Measurements from ENCODE around the gene HFM1.
"Not testable (repeated sequence)": the region's sequence is repeated elsewhere in the genome, so short reads cannot be mapped to it uniquely, and the experiment has no call there.

HFM1 gene, protein sequence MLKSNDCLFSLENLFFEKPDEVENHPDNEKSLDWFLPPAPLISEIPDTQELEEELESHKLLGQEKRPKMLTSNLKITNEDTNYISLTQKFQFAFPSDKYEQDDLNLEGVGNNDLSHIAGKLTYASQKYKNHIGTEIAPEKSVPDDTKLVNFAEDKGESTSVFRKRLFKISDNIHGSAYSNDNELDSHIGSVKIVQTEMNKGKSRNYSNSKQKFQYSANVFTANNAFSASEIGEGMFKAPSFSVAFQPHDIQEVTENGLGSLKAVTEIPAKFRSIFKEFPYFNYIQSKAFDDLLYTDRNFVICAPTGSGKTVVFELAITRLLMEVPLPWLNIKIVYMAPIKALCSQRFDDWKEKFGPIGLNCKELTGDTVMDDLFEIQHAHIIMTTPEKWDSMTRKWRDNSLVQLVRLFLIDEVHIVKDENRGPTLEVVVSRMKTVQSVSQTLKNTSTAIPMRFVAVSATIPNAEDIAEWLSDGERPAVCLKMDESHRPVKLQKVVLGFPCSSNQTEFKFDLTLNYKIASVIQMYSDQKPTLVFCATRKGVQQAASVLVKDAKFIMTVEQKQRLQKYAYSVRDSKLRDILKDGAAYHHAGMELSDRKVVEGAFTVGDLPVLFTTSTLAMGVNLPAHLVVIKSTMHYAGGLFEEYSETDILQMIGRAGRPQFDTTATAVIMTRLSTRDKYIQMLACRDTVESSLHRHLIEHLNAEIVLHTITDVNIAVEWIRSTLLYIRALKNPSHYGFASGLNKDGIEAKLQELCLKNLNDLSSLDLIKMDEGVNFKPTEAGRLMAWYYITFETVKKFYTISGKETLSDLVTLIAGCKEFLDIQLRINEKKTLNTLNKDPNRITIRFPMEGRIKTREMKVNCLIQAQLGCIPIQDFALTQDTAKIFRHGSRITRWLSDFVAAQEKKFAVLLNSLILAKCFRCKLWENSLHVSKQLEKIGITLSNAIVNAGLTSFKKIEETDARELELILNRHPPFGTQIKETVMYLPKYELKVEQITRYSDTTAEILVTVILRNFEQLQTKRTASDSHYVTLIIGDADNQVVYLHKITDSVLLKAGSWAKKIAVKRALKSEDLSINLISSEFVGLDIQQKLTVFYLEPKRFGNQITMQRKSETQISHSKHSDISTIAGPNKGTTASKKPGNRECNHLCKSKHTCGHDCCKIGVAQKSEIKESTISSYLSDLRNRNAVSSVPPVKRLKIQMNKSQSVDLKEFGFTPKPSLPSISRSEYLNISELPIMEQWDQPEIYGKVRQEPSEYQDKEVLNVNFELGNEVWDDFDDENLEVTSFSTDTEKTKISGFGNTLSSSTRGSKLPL (N-terminal part only)

DNA sequence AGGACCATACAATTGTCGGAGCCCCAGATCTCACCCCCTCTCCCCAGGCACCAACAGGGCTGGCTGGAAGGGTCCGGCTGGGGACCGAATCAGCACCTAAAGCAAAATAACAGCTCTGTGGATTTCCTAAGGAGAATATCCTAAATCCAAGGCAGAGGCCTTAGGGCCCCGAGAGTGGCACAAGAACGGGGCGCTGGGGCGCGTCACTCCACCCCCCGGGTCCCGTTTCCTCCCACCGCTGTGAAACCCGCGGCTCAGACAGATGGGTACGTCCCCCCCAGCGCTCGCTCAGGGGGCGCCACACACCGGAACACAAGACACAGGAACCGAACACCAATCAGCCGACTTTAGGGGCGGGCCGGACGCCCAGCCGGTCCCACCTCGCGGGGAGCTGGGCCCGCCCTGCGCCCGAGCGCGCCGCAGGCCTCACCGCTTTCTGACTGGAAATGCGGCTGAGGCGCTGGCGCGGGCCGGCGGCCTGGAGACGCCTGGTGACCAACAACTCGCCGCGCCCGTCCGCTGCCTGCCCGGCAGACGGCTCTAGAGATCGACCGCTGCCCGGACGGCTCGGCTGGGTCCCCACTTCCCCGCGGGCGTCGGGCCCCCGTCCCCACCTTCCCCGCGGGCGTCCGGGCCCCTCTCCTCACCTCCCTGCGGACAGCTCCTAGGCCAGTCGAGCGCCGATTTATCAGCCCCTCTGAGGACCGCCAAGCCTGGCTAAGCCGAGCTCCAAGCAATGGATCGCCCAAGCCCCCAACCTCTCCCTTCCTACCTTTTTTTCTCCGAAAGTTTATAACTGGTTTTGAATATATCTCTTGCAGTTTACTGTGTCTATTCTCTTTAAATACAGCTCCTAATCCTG is at the start of gene HFM1:
HFM1 (minus strand) TSS at position 687 of the 862 bp plus-strand sequence. CDS start 3,755 bp downstream, outside the sequence.
- peak; percentile 88 for DNase-seq (ENCODE audit: low spot score)

DNA sequence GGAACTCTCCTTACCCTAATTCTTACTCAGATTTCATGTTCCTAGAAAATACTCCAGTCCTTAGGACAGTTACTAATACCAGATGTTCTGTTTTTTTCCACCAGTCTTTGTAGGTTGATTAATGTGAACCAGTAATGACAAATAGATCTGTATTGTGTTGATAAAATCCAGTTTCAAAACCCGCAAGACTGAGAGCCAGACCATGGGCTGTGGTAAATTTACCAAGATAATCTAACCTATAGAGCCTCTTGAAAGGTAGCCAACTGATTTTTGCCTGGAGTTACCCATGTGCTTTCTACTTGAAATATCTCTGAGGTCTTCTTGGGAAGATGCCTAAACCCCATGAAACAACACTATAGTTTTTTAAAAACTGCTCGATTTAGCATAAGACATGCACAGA is 49.5 kb upstream of the HFM1 start:
- DNase-seq (ENCODE audit: low spot score), result no peak

DNA sequence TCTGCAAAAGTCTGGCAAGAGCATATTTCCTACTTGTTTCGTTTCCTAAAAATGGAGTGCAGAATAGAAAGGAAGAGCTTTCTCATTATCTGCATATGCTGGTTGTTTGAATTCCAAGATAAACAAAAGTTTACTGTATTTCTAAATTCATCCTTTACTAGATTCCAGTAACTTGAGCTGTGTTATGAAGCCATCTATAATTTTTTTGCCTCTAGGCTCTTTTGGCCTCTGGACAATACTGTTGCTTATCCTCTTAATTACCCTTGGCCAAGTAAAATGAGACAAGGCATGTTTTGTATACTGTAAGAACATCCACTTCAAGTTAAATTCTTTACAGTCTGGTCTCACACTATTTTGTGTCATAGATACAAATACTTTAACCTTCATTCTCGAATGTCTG is 45.6 kb upstream of the HFM1 start:
- no peak for DNase-seq (ENCODE audit: low spot score)

DNA sequence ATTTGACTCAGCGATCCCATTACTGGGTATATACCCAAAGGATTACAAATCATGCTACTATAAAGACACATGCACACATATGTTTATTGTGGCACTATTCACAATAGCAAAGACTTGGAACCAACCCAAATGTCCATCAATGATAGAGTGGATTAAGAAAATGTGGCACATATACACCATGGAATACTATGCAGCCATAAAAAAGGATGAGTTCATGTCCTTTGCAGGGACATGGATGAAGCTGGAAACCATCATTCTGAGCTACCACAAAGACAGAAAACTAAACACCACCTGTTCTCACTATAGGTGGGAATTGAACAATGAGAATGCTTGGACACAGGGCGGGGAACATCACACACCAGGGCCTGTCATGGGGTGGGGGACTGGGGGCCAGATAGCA is 43.1 kb upstream of the HFM1 start:
- not testable (repeated sequence) for DNase-seq (ENCODE audit: low spot score)

DNA sequence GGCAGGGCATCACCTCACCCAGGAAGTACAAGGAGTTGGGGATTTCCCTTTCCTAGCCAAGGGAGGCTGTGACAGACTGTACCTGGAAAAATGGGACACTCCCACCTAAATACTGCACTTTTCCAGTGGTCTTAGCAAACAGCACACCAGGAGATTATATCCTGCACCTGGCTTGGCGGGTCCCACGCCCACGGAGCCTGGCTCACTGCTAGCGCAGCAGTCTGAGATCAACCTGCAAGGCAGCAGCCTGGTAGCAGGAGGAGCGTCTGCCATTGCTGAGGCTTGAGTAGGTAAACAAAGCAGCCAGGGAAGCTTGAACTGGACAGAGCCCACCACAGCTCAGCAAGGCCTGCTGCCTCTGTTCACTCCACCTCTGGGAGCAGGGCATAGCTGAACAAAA is 37.3 kb upstream of the HFM1 start:
- DNase-seq (ENCODE audit: low spot score), result not testable (repeated sequence)

DNA sequence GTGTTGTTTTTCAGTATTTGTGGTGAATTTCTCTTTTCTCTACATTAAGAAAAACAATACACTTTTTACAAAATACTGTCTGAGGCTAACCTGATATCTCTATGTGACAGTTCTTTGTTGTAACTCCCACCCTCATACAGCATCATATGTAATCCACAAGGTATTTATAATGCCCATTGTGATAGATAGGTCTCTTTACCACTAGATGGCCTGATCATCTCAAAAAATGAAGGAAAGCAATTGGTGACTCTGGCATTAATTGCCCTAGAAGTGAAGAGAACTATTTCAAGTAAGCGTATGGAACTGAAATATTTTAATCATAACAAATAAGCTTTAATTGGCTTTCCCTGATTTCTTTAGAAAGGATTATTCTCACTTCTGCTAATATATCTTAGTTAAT is 36.2 kb upstream of the HFM1 start:
- DNase-seq (ENCODE audit: low spot score), result no peak

DNA sequence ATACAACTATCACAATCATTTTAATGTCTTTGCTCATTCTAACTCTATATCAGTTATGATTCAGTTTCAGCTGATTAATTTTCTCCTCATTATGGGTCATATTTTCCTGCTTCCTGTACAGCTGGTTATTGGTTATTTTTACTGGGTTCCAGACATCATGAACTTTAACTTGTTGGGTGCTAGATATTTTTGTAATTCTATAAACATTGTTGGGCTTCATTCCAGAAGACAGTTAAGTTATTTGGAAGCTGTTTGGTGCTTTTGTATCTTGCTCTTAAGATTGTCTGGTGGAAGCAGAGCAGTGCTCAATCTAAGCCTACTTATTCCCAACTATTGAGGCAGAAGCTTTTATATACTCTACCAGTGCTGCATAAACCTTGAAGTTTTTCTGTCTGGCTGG is 34.4 kb upstream of the HFM1 start:
- no peak for DNase-seq (ENCODE audit: low spot score)

DNA sequence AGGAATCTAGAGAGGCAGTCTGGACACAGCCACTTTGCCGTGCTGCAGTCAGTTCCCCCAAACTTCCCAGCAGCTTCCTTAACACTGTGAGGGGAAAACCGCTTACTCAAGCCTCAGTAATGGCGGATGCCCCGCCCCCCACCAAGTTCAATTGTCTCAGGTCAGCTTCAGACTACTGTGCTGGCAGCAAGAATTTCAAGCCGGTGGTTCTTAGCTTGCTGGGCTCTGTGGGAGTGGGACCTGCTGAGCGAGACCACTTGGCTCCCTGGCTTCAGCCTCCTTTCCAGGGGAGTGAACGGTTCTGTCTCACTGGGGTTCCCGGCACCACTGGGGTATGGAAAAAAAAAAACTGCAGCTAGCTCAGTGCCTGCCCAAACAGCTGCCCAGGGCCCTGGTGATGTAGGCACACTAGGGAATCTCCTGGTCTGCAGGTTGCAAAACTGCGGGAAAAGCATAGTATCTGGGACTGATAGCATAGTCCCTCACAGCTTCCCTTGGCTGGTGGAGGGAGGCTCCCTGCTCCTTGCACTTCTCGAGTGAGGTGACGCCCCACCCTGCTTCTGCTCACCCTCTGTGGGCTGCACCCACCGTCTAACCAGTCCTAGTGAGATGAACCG is 23.7 kb upstream of the HFM1 start:
- DNase-seq (ENCODE audit: low spot score), result no peak

DNA sequence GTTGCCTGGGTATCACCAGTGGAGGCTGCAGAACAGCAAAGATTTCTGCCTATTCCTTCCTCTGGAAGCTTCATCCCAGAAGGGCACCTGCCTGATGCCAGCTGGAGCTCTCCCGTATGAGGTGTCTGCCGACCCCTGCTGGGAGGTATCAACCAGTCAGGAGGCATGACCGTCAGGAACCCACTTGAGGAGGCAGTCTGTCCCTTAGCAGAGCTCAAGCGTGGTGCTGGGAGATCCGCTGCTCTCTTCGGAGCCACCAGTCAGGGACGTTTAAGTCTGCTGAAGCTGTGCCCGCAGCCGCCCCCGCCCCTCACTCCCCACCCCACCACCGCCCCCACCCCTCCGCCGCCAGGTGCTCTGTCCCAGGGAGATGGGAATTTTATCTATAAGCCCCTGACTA is 23.1 kb upstream of the HFM1 start:
- DNase-seq (ENCODE audit: low spot score), result no peak

DNA sequence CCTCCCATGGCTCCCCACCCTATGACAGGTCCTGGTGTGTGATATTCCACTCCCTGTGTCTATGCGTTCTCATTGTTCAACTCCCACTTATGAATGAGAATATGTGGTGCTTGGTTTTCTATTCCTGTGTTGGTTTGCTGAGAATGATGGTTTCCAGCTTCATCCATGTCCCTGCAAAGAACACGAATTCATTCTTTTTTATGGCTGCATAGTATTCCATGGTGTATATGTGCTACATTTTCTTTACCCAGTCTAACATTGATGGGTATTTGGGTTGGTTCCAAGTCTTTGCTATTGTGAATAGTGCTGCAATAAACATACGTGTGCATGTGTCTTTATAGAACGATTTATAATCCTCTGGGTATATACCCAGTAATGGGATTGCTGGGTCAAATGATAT is 17.9 kb upstream of the HFM1 start:
- not testable (repeated sequence) for DNase-seq (ENCODE audit: low spot score)

DNA sequence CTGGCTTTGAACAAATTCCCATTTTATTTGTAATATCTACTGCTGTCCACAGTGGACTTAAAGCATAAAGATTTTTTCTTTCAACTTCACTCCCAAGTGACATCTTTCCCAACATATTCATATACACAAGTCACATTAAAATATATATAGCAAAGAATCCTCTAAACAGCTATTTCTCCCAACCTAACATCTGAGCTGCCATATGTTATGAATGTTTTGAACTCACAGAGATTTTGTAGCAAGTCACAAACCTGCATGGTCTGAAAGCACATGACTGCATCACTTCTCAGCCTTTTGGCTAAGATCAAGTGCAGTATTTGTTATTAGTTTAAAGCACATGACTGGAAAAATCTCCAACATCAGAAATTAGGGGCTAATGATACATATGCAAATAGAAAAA is 7.7 kb upstream of the HFM1 start:
- no peak for DNase-seq (ENCODE audit: low spot score)

DNA sequence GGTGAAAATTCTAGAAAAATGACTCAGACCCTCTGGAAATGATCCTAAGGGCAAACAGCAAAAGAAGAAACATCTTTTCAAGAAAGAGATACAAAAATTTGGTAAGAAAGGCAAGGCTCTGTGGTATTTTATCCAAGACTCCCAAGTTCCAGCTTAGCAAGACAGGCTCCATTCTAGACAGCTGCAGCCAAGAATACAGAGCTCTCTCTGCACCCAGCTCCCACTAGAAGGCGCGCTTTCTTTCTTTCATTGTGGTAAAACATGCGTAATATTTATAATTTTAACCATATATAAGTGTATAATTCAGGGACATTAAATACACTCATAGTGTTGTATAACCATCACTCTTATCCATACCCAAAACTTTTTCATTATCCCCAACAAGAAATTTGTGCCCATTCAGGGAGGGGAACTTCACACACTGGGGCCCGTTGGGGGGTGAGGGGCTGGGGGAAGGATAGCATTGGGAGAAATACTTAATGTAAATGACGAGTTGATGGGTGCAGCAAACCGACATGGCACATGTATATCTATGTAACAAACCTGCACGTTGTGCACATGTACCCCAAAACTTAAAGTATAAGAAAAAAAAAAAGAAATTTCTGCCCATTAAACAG is 2.2 kb upstream of the HFM1 start:
- DNase-seq (ENCODE audit: low spot score), result no peak

DNA sequence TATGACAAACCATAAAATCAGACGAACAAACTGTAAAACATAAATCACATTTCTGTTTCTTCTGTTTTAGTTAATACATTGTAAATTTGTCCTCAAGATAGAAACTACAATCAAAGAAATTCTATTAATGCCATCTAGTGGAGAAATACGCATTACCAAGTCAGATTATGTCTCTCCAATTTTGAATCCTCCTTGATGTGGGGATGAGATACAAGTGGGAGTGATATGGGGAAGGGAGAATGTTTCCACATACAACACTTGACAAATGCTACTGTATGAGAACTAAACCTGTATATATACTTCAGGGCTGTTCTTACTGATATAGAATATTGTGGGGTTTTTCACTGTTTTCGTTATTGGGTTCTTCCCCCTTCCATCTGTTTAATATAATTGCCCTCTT is 2.6 kb downstream of the HFM1 start:
- no peak for DNase-seq (ENCODE audit: low spot score)

DNA sequence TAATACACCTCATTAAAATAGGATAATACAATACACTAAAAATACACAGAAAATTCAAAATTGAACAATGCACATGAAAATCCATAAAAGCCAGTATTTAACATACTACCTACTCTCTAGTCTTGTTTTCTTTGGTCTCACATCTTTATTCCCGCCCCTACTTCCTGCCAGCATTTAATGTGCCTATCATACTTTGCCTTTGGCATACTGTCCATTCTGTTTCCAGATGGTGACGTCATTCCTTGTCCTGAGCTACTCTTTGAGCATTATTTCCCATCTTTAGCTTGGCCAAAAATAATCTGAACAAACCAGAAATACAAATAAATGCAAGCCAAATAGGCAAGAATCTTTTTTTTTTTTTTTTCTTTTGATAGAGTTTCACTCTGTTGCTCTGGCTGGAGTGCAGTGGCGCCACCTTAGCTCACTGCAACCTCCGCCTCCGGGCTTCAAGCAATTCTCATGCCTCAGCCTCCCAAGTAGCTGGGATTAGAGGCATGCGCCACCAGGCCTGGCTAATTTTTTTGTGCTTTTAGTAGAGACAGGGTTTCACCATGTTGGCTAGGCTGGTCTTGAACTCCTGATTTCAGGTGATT is 4.4 kb downstream of the HFM1 start:
- no peak for DNase-seq (ENCODE audit: low spot score)

DNA sequence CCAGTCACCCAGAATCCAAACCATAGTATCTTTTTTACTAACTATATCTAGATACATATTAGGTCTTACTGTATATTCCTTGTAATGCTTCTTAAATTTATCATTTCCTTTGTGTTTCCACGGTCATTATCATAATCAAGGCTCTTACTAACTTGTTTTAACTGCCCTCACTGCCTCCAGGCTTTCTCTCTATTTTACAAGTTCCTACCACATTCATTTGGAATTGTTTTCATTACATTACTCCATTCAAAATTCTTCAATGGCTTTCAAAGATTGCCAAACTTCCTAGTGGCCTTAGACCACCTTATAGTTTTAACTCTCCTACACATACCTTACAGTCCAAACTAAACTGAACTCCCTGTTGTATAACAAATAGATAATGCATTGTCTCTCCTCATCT is 6.3 kb downstream of the HFM1 start:
- no peak for DNase-seq (ENCODE audit: low spot score)

DNA sequence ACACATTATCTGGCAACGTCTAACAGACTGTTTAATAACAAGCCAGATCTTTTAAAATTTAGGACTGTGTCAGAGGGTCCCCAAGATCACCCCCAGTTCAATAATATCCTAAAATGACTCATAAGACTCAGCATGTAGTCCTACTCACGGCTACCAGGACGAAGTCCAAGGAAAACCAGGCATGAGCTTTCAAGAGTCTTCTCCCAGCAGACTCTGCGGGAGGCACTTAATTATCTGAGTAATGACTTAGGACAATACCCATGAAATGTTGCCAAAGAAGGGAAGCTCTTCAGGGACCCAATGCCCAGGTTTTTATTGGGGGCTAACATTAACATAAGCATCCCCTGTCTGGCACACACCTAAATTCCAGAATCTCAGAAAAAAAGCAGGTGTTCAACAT is 7.0 kb downstream of the HFM1 start:
- no peak for DNase-seq (ENCODE audit: low spot score)

DNA sequence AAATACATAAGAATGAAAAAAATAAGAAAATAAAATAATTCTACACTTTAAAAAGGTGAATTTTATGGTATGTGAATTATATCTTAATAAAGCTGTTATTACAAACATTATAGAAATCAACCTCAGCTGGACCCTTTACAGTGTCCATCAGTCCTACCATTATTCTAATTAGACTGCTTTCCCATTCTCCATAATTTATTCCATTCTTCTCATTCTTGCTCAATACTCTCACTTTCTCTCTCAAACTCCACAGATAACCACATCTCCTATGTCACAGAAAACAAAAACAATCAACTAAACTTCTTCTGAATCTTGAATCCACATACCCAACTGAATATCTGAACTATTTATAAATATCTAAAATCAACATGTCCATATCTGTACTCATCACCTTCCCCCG is 11.6 kb downstream of the HFM1 start:
- DNase-seq (ENCODE audit: low spot score), result no peak

DNA sequence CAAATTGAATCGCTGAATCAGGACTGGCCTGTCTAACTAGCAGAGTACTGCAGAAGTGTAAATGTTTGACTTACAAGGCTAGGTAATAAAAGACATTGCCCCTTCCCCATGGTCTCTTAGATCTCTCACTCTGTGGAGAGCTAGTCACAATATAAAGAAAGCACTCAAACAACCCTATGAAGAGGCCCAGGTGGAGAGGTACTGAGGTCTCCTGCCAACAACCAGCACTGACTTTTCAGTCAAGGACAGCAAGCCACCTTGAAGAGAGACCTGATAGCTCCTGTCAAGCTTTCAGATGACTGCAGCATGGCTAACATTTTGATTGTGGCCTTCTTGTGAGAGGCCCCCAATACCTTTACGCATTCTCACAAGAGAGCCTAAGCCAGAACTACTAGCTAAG is 18.5 kb downstream of the HFM1 start:
- no peak for DNase-seq (ENCODE audit: low spot score)

DNA sequence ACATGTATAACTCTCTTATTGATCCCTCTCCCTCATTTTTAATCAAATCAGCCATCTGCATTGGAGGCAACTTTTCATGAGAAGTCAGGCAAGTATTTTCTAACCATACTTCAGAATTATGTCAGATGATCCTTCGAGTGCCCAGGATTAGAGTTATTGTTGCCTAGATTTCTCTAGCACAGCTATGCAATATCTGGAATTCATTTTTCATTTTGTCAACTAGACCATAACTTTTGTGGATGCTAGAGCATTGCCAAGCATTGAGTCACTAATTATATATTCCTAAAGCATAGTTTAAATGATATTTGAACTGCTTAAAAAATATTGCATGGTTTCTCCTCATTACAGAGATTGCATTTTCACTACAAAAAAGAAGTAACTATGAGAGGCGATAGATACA is 21.2 kb downstream of the HFM1 start:
- no peak for DNase-seq (ENCODE audit: low spot score)

DNA sequence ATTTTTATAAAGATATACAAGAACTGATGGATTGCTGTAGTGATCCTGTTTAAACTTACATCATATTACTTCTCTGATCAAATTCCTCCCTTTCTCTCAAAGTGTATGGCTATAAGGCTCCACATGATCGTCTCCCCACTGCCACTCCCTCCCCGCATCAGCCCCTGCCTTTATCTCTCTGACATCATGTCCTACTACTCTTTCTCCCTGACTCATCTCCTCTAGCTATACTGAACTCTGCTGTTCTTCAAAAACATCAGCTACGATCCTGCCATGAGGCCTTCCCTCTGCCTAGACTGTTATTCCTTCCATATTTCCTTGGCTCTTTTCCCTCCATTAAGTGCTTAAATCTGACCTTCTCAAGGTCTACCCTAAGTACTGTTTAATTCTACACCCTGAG is 22.8 kb downstream of the HFM1 start:
- DNase-seq (ENCODE audit: low spot score), result no peak
